T-helper 1 cell treated with Interleukin-12 subunit alpha and Interleukin-12 subunit beta and Interleukin-4 antibody, amounts not matched to agents 30 ng/mL and 1 ng/mL, for 36 hours (primary cell): Measurements from ENCODE around the gene SNUPN. TPM values are rescaled to one million over a fixed set of nuclear protein-coding genes. Genes with fewer than 3 reads are reported as not detected.

Experiments used
- intact Hi-C: fragments of 100-400 bp; cut with micrococcal nuclease; formaldehyde crosslinking; loops from one replicate; pipeline ENCODE4 v1.15.1; 2024
- total RNA-seq: library from RNA; stranded (reverse); gene quantifications from 2 replicates; pipeline ENCODE4 v1.2.3, GENCODE V29; 2022

The SNUPN gene
- total RNA-seq, result 30.8 and 31.1 TPM in 2 replicates

DNA sequence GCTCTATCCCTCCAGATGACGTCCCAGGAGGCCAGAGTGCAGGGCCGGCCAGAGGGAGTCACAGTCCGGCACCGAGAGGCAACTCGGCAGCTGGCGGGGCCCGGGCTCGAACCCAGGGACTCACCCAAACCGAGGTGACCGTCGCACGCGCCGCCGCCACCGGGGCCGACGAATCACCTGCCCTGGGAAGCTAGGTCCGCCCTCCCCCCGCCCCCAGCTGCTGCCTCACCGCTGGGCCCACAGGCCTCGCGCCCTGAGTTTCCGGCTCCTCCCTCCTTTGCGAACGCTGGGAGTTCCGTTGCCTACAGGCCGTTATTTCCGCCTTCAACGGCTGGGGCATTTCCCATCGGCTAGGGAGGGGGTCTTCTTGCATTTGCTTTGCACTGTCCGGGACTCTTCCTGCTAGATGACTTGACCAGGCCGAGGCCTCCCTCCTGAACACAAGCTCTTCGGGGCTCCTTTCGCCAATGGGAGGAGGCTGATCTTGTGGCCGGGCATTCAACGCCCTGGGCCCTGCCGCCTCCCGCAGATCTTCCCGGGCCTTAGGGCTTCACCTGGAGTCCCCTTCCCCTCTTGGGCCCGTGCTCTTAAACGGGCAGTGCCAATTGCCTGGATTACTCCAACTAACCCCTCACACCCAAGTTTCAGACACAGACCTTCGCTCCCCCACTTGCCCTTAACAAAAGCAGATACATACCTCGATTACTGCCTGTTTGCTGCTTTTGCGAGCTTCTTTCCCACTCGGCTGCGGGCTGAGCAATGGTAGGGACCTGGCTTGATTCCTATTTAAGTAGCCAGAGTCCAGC is at the start of gene SNUPN:
Gene SNUPN, minus strand, starts transcription at position 184 of the 806 bp plus-strand sequence. CDS start 4,674 bp downstream, outside the sequence.
- intact Hi-C loops, result loop anchor here (1.0 to 10.0 kb wide), 12 partner anchors 15 to 1013 kb away; partner anchors contain the start of genes C15orf39, CSK, IMP3 and MAN2C1

DNA sequence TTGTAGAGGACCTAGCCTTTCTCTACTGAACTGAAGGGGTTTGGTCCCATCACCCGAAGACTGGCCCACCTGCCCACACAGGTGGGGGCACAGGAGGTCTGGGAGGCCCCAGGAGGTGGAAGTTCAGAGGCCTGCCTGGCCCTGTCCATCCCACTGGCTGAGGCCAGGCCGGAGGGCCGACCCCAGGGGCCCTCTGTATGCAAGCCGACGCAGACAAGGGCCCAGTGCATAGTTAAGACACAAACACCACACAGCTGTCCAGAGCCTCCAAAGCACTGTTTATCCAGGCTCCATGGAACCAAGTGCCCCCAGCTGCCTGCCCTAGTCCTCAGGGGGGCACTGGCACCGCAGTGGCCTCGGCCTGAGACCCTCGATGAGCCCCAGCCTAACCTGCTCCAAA is 48.8 kb upstream of the SNUPN start:
- intact Hi-C loops, result no loop called here

DNA sequence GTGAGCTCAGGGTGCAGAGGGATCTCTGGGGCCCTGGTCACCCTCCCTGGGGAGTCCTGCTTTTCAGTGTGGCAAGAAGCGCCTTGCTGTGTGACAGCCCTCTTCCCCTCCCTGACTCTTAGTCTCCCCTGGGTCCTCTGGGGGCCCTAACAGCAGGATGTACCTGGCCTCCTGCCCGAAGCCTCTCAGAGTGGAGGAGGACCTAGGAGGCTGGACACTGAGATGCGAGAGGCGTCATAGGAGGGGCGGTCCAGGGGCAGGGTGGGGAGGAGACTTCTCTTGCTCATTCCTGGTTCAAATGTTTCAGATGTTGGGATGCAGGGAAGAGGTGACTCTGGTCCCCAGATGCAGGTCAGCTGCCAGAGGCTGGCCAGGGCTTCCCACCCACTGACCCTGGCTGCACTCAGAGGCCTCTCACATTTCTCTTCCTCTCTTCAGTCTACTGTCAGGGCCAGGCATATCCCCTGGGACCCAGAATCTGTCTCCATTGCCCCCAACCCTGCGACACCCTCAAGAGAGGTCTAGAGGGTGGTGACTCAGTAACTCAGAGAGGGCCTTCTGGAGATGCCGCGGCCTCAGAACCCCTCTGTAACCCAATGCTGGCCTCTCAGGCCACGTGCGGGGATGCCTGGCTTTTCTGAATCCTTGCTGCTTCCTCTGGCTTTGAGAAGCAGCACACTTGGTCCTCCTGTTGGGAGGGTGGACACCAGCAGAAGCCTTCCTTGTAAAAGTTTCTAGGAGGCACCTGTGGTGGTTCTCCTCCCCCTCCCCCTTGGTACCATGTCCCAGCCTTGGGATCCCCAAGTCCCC is 48.1 kb upstream of the SNUPN start:
- intact Hi-C loops, result no loop called here

DNA sequence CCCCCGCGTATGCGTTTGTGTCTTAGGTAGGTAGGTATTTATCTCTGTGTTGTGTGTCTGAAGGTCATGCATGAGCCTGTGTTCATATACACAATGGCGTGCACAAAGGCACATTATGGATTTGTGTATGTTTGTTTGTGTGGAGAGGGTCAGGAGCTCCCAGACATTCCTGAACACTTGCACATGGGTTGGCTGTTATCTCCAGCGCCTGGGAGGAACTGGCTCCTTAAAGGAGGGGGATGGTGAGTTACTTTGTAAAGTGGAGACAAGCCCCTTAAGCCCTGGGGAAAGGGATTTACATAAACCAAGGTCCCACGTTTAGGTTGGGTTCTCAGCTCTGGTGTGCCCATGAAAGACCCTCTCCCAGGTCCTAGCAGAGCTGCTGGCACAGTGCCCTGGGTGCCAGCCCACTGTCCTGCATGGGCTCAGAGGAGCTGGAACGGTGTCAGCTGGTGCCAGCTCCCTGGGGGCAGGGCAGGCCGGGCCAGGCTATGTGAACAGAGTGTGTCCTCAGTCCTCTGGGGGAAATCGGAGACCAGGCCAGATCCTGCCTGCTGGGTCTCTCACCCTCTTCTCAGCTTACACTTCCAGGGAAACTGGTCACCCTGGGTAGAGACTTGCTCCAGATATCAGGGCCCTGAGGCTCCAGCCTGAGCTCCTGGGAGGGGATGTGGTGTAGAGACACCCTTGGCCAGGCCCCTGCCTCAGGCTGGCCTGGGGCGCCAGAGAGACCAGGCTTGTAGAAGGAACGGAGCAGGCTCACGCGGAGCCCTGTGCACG is 47.3 kb upstream of the SNUPN start:
- intact Hi-C loops, result no loop called here

DNA sequence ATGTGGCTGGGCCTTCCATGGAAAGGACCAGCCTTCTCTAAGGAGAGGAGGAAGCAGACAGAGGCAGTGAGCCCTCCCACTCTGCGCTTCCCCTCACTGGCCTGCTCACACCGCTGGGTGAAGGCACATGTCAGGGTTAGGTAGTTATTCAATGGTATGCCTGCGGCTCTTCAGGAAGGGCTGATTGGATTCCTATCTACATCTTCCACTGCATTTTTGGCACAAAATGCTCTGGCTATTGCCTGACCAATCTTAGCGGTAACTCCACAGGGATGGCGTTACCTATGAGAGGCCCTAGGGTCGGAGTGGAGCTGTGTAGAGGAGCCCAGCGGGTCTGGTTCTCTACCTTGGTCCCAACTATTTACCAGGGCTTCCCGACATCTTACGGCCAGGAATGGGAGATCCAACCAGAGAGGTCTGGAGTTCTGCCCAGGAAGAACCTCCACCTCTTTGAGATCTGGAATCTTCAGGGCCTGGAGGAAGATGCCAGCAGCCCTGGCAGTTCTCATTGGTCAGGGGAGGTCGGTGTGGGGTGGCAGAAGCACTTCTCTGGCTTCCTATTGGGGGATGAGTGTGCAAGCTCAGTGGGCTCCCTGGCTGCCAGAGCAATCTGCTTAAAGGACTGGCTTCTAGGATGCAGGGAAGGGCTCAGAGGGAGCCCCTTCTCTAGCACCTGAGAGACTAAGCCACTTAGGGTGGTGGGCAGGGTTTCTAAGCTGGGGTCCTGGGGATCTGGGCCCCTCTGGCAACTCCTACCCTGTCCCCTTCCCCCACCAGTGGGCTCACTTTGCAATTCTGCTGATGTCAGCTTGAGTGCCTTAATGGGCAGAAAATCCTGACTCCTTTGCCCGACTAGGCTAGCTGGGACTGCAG is 46.4 kb upstream of the SNUPN start:
- intact Hi-C loops, result no loop called here

DNA sequence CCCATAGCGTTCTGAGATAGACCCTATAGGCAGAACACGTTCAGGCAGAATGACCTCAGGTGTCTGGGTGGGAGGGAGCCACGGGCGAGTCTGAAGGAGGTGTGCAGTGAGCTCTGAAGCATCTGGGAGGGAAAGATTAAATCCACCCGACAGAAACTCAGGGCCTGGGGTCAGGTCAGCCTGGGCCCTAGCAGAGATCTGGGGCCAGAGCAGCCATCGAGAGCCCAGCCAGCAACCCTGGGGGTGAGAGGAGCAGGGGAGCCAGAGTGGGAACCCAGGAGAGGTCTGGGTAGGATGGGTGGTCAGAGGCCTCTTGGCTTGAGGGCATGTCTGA is 44.3 kb upstream of the SNUPN start:
- intact Hi-C loops, result no loop called here

DNA sequence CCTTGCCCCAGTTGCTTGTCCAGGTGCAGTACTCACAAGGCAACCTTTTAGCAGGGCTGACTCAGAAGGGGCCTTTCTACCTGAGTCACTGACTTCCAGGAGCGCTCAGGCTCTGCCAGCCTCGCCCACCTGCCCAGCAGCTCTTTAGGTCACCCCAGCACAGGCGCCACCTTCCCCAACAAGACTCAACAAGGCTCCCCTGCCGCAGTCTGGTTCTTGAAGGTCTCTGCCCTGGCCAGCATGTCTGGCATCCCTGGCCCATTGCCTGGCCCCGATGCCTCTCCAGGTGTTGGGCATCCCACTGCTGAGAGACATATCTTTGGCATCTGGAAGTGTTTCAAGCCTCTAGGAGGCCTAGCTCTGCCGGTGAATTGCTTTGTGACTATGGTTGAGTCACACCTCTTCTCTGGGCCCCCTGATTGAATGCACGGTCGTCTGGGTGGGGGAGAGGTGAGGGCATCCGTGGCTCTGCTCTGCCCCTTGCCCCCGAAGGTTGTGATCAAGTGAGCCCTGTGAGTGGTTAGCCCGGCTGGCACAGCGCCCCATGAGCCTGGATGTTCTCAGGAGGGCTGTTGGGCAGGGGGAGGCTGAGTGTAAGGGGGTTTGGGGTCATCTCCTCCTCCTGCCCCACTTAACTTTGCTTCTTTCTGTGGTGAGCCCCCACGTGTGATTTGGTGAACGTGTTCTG is 43.8 kb upstream of the SNUPN start:
- intact Hi-C loops, result no loop called here

DNA sequence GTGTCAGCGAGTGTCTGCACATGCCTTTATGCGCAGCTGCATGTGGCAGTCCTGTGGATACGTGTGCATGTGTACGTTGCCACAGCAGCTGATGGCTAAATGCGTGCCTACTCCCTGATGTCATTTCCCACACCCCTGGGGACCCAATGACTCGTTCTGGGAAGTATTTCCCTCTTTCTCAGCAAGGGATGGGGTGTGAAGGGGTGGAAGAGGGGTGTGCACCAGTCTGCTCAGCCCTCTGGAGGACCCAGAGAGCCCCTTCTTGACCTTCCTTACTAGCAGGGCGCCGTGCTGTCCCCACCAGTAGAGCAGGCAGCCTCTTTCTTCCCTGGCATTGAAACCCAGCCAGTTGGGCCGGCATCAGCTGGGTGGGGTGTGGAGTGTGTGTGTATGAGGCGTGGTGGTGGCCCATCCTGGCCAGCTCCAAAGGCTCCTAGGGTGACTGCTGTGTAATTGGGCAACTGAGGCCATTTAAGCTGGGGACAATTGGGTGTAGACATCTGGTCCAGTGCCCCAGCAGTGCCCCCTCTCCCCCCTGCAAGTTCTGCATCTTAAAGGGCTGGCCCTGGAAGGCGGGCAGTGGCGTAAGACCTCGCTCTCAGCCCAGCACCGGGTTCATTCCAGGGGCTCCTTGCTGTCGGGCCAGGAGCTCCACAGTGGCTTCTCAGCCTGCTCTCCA is 41.4 kb upstream of the SNUPN start:
- intact Hi-C loops, result no loop called here

DNA sequence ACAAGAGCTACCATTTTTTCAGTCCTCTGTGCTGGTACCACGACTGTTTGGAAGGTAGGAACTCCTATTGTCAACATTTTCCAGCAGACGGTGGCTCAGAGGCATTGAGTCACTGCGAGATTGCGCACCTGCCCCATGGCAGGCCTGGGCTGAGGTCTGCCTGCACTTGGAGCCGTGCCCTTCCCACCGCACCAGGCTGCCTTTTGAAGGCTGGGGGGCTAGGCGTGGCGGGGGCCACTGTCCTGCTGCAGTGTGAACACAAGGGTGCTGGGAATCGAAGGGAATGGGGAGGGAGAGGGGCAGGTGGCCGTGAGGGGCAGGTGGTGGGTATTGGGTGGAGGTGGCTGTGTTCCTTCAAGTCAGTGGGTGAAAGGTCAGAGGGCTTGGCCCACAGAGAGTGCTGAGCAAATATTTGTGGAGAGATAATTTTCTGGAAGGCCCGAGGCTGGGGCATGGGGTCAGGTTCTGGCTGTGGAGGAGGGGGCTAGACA is 38.5 kb upstream of the SNUPN start:
- intact Hi-C loops, result no loop called here

DNA sequence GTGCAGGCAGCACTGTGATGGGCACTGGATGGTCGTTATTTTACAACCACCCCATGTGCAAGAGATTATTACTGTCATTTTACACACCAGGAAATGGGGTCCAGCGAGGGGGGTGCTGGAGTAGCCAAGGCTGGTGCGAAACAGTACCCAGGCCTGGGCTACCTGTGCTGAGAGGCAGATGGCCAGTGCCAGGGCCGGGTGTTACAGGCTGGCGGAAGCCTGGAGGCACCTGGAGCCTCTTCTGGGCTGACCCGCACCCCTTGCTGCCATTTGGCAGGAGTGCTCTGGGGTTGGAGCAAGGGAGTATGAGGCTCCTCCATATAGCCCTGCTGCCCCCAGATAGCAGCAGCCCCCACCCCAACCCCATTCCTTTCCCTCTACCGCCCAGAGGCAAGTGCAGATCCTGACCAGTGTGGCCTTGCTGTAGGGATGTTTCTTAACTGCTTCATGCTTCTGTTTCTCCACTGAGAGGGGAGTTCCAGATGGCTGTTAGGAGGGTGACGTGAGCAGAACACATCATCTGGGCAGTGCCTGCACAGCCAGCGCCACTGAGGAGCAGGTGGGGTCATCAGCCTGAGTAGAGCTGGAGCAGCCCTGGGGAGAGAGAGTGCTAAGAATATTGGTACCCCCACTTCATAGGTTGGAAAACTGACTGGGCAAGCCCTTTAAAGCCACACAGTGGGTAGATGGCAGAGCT is 37.4 kb upstream of the SNUPN start:
- intact Hi-C loops, result no loop called here

DNA sequence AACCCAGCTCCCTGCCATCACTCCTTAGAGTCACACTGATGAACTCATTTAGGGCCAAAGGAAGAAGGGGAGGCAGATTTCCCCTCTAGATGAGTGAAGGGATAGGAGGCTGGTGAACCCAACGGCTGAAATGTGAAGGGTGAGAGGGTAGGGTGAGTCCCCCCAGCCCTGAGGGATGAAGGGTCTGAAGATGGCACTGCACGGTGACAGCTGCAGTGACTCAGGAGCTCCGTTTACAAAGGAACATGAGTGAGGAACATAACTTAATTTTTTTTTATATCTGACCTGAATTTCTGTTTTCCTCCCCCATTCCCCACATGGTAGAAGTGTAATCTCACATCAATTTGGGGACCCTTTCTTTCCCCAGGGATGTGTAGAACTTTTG is 36.2 kb upstream of the SNUPN start:
- intact Hi-C loops, result no loop called here

DNA sequence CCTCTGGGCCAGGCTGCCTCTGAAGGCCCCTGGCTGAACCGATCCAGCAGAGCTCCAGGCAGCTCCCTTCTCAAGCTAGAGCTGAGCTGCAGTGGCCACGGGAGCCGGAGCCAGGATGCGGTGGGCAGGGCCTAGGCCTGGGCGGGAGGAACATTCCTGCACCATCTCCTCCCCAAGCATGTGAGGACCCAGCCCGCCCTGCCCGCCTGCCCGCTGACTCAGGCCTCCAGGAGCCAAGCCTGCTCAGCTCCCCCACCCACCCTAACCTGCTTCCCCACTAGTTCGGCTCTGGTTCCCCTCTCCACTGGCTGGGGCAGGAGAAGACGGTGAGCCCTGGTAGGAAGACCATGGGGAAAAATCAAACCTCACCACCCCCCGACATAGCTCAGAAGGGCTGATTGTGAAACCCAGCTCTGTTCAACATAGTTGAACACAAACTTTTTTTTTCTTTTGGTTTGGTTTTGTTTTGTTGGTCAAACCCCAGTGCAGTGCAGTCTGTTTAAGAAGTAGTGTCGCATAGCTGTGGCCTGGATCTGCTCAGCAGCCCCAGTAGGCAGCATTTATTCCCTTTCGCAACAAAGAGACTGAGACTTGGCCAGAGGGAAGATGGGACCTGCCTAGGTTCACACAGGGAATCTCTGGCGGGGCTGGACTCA is 35.7 kb upstream of the SNUPN start:
- intact Hi-C loops, result no loop called here

DNA sequence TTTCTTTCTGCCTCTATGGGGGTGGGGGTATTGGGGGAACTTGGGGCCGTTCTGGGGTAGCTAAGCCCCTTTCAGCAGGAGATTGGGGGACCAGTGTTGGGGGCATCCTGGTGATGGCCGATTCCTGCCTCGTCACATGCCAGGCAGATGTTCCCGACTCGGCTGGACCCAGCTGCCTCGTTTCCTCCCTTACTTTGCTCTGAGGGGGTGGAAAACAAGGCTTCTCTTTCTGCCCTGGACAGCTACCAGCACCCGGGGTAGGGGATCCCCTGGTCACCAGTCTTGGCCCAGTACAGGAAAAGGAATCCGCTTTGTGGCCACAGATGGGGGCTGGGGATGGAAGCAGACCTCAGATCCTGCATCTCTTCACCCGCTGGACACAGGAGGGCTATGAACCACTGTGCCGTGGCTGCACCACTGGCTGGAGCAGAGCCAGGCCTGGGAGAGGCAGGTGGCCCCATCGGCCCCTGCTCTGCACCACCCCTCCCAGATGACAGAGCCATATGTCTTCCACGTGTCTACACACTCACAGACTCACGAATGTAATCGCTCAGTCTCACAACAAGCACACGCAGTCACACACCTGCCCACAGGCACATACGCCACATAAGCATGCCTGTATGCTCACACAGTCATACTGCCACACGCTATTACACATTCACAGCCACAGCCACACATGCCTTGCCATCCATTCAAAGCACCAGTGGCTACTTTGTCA is 34.6 kb upstream of the SNUPN start:
- intact Hi-C loops, result no loop called here

DNA sequence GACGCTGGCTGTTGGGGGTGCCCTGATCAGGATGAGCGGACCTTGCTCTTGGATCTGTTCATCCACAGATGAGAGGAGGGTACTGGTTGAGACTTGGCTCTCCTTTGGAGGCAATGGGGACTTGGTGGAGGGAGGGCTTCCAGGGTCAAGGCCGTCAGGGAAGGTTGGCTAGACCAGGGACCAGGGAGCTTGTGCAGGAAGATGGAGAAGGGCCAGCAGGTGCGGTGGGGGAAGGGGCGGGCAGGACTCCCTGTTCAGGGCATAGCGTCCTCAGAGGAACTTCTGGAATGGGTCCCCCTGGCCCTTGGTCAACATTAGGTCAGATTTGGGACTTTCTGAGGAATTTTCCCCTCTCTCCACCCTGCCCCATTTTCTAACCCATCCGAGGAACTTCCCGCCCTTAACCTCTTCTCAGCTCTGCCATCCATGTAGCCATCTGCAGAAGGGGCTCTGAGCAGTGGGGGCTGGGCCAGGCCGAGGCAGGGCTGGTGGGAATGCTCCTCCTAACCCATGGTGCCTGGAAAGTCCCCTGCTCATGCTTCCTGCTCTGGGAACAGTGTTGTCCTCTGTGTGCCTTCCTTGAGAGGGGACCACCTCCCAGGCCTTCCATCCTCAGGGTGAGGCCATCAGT is 33.7 kb upstream of the SNUPN start:
- intact Hi-C loops, result no loop called here

DNA sequence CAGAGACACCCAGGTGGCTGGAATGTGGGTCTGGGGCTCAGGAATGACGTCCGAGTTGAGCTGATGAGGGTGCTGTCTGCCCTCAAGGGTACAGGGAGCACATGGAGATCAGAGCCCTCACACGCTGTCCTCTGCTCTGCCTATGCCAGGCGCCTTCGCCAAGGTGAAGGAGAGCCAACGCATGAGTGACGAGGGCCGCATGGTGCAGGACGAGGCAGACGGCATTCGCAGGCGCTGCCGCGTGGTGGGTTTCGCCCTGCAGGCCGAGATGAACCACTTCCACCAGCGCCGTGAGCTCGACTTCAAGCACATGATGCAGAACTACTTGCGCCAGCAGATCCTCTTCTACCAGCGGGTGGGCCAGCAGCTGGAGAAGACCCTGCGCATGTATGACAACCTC is 31.3 kb upstream of the SNUPN start:
- intact Hi-C loops, result no loop called here

DNA sequence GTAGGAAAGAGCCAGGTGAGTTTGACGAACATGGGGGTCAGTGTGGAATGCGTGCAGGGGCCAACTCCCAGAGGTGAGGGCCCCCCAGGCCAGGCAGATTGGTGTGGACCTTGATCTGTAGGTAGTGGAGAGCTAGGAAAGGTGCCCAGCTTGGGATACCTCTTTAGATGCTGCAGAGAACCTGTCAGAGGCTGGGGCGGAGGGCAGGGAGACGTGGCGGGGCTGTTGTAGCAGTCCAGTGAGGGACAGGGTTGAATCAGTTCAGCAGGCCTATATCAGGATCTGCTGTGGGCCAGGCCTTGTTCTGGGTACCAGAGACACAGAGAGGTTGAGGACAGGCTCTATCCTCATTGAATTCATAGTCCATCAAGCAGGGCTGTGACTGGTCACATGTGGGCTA is 30.8 kb upstream of the SNUPN start:
- intact Hi-C loops, result no loop called here

DNA sequence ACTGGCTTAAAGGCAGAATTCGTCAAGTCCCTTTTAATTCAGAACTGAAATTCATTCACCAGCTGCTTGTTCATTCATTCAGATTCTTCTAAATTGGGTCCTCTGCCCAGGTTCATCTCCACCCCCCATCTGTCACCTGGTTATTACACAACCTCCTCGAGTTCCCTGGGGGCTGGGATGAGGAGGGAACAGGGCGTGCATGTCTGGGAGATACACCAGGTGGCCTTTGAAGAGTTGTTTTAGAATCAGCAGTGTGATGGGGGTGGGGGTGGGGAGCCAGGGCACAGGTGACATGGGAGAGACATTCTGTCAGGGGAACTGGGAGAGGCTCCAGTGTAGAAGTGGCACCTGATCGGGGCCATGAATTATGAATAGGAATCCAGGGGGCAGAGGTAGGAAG is 30.4 kb upstream of the SNUPN start:
- intact Hi-C loops, result no loop called here
